ENCODE results near the gene PVALB.

The PVALB gene

GRCh38 chr22:36781656-36782627 lies 34.9 kb downstream of the PVALB start:
- Histone ChIP-seq H3K36me3 (ENCODE audit: insufficient read depth, low read length) (no peaks in the 10 kb centered on the region), H3K9me3 (ENCODE audit: low read length) (no peaks in the 10 kb centered on the region), H3K4me1 (ENCODE audit: insufficient read depth, low read length) (peaks cover 9% of the 10 kb centered on the region), H3K27ac (ENCODE audit: low read depth, low read length) (no peak overlapping the region), H3K27me3 (ENCODE audit: control insufficient read depth in 1 of 2, insufficient read depth in 2 of 2, low read length in 2 of 2) (no peaks in the 10 kb centered on the region), H3K4me3 (ENCODE audit: low read depth in 1 of 2, low read length in 2 of 2) (no peak overlapping the region), H3K9ac (ENCODE audit: low read length) (no peak overlapping the region)

GRCh38 chr22:36778020-36778419 lies 38.8 kb downstream of the PVALB start:
- no peak overlapping the region for H3K9ac ChIP-seq (ENCODE audit: low read length)
- H3K27me3 ChIP-seq (ENCODE audit: control insufficient read depth in 1 of 2, insufficient read depth in 2 of 2, low read length in 2 of 2), result no peaks in the 10 kb centered on the region
- H3K9me3 ChIP-seq (ENCODE audit: low read length), result no peaks in the 10 kb centered on the region
- H3K27ac ChIP-seq (ENCODE audit: low read depth, low read length), result no peak overlapping the region
- peaks cover 23% of the 10 kb centered on the region for H3K4me1 ChIP-seq (ENCODE audit: insufficient read depth, low read length)
- H3K36me3 ChIP-seq (ENCODE audit: insufficient read depth, low read length), result no peaks in the 10 kb centered on the region
- H3K4me3 ChIP-seq (ENCODE audit: low read depth in 1 of 2, low read length in 2 of 2), result no peak overlapping the region

DNA sequence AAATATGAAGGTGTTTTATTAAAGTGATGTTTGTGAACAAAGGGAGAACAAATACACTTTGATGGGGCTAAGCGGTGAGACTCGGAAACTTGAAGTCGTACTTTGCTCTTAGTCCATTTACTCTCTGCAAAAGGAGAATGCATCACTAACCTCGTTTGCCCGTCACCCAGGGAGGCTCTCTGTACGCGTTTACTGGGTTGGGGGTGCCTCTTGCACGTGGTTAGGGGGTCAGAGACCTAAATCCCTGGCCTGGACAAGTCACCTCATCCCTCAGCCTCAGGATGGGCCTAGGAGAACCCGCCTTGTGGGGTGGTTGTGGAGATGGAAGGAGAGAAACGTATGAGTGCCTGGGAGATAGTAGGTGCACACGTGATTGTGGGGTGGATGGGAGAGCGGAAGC lies 40.1 kb downstream of the PVALB start:
- peak overlapping the region; percentile 53 for H3K27ac ChIP-seq (ENCODE audit: low read depth, low read length)
- no peak overlapping the region for H3K9ac ChIP-seq (ENCODE audit: low read length)
- peak overlapping the region in 1 of 2 donors; percentile 28 for H3K4me3 ChIP-seq (ENCODE audit: low read depth in 1 of 2, low read length in 2 of 2)

GRCh38 chr22:36775964-36776669 lies 40.7 kb downstream of the PVALB start, which contains the start of gene IFT27:
TSS of gene IFT27 (minus strand) at chr22:36776119. CDS start at chr22:36775707, 412 bp downstream.
- no peaks in the 10 kb centered on the region for H3K9me3 ChIP-seq (ENCODE audit: low read length)
- no peaks in the 10 kb centered on the region for H3K36me3 ChIP-seq (ENCODE audit: insufficient read depth, low read length)
- H3K4me3 ChIP-seq (ENCODE audit: low read depth in 1 of 2, low read length in 2 of 2), result peak within 1 kb of the TSS; percentile 66 to 69
- no peaks in the 10 kb centered on the region for H3K27me3 ChIP-seq (ENCODE audit: control insufficient read depth in 1 of 2, insufficient read depth in 2 of 2, low read length in 2 of 2)
- H3K4me1 ChIP-seq (ENCODE audit: insufficient read depth, low read length), result peaks cover 14% of the 10 kb centered on the region
- H3K27ac ChIP-seq (ENCODE audit: low read depth, low read length), result peak within 1 kb of the TSS; percentile 63
- H3K9ac ChIP-seq (ENCODE audit: low read length), result peak within 1 kb of the TSS; percentile 48

More for the DNA sequence above, 40.1 kb downstream of the PVALB start:
- Histone ChIP-seq H3K4me1 (ENCODE audit: insufficient read depth, low read length) (peaks cover 16% of the 10 kb centered on the region), H3K9me3 (ENCODE audit: low read length) (no peaks in the 10 kb centered on the region), H3K36me3 (ENCODE audit: insufficient read depth, low read length) (no peaks in the 10 kb centered on the region), H3K27me3 (ENCODE audit: control insufficient read depth in 1 of 2, insufficient read depth in 2 of 2, low read length in 2 of 2) (no peaks in the 10 kb centered on the region)

GRCh38 chr22:36775586-36775963 lies 41.3 kb downstream of the PVALB start:
- Histone ChIP-seq H3K9ac (ENCODE audit: low read length) (peak overlapping the region; percentile 48), H3K4me3 (ENCODE audit: low read depth in 1 of 2, low read length in 2 of 2) (peak overlapping the region; percentile 66 to 69), H3K36me3 (ENCODE audit: insufficient read depth, low read length) (no peaks in the 10 kb centered on the region), H3K27me3 (ENCODE audit: control insufficient read depth in 1 of 2, insufficient read depth in 2 of 2, low read length in 2 of 2) (no peaks in the 10 kb centered on the region), H3K27ac (ENCODE audit: low read depth, low read length) (peak overlapping the region; percentile 63), H3K4me1 (ENCODE audit: insufficient read depth, low read length) (peaks cover 14% of the 10 kb centered on the region), H3K9me3 (ENCODE audit: low read length) (no peaks in the 10 kb centered on the region)

DNA sequence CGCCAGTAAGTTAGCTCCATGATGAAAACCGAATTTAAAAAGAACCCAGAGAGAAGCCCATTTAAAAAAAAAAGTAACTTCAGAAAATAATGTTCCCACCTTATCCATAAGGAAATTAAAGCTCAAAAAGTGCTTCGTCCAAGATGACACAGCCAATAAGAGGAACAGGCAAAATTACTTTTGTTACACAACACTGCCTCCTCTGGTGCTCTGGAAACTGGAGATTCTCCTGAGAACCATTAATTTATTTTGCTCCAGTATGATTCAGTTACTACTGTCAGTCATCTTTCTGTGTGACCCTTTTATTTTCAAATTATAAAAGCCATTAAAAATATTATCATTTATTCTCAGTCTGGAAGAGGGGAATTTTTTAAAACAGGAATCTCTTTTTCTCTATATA lies 42.9 kb downstream of the PVALB start:
- no peaks in the 10 kb centered on the region for H3K36me3 ChIP-seq (ENCODE audit: insufficient read depth, low read length)
- H3K4me3 ChIP-seq (ENCODE audit: low read depth in 1 of 2, low read length in 2 of 2), result no peak overlapping the region
- H3K4me1 ChIP-seq (ENCODE audit: insufficient read depth, low read length), result peaks cover 14% of the 10 kb centered on the region
- no peaks in the 10 kb centered on the region for H3K27me3 ChIP-seq (ENCODE audit: control insufficient read depth in 1 of 2, insufficient read depth in 2 of 2, low read length in 2 of 2)
- no peak overlapping the region for H3K27ac ChIP-seq (ENCODE audit: low read depth, low read length)
- H3K9ac ChIP-seq (ENCODE audit: low read length), result no peak overlapping the region
- H3K9me3 ChIP-seq (ENCODE audit: low read length), result no peaks in the 10 kb centered on the region

- Histone ChIP-seq H3K27me3 (ENCODE audit: control insufficient read depth in 1 of 2, insufficient read depth in 2 of 2, low read length in 2 of 2) (no peaks in the 10 kb centered on the region), H3K9ac (ENCODE audit: low read length) (no peak overlapping the region), H3K9me3 (ENCODE audit: low read length) (no peaks in the 10 kb centered on the region), H3K4me3 (ENCODE audit: low read depth in 1 of 2, low read length in 2 of 2) (no peak overlapping the region), H3K36me3 (ENCODE audit: insufficient read depth, low read length) (peaks cover 3% of the 10 kb centered on the region), H3K27ac (ENCODE audit: low read depth, low read length) (no peak overlapping the region), H3K4me1 (ENCODE audit: insufficient read depth, low read length) (peaks cover 14% of the 10 kb centered on the region)
Measured at GRCh38 chr22:36772451-36772850, 44.4 kb downstream of the PVALB start.

GRCh38 chr22:36771356-36772063 lies 45.3 kb downstream of the PVALB start:
- H3K36me3 ChIP-seq (ENCODE audit: insufficient read depth, low read length), result peaks cover 8% of the 10 kb centered on the region
- H3K27ac ChIP-seq (ENCODE audit: low read depth, low read length), result no peak overlapping the region
- no peak overlapping the region for H3K9ac ChIP-seq (ENCODE audit: low read length)
- no peak overlapping the region for H3K4me3 ChIP-seq (ENCODE audit: low read depth in 1 of 2, low read length in 2 of 2)
- no peaks in the 10 kb centered on the region for H3K9me3 ChIP-seq (ENCODE audit: low read length)
- H3K27me3 ChIP-seq (ENCODE audit: control insufficient read depth in 1 of 2, insufficient read depth in 2 of 2, low read length in 2 of 2), result no peaks in the 10 kb centered on the region
- peaks cover 9% of the 10 kb centered on the region for H3K4me1 ChIP-seq (ENCODE audit: insufficient read depth, low read length)

GRCh38 chr22:36770513-36771231 lies 46.2 kb downstream of the PVALB start:
- Histone ChIP-seq H3K4me1 (ENCODE audit: insufficient read depth, low read length) (peaks cover 8% of the 10 kb centered on the region), H3K36me3 (ENCODE audit: insufficient read depth, low read length) (peaks cover 8% of the 10 kb centered on the region), H3K4me3 (ENCODE audit: low read depth in 1 of 2, low read length in 2 of 2) (no peak overlapping the region), H3K27ac (ENCODE audit: low read depth, low read length) (no peak overlapping the region), H3K27me3 (ENCODE audit: control insufficient read depth in 1 of 2, insufficient read depth in 2 of 2, low read length in 2 of 2) (no peaks in the 10 kb centered on the region), H3K9me3 (ENCODE audit: low read length) (no peaks in the 10 kb centered on the region), H3K9ac (ENCODE audit: low read length) (no peak overlapping the region)

DNA sequence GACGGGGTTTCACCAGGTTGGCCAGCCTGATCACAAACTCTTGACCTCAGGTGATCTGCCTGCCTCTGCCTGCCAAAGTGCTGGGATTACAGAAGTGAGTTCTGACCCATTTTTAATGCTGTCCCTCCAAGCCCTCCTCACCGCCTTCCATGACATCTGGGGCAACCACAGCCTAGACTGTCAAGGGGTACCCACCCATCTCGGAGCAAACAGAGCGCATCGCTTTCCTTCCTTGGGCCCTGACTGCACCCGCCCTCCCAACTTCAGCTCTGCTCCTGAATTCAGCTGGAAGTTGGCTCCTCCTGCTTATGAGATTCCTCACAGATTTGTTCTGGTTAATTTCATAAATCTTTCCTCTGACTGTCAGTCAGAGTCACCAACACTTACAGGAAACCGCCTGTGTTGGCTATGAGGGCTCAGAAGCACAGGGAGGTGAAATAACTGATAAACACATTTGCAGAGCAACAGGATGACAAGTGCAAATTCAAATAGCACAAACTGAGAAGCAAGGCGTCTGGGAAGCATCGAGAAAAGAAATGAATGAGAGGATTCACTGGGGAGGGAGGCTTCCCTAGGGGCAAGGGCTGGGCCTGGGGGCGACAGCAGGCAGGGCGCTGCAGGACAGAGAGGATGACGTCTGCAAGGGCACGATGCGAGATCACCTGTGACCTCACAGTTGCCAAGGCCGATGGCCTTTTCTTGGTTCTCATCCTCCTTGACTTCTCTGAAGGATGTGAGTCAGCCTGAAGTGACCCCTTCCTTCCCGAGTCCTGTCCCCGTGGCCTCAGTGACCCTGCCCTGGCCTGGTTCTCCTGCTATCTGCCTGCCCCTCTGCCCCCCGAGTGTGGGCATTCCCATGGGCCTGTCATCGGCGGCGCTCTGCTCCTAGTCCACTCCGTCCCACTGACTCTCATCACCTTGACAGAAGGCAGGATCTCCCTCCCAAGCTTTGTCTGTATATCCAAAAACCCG lies 47.0 kb downstream of the PVALB start:
- peaks cover under 1% of the 10 kb centered on the region for H3K4me1 ChIP-seq (ENCODE audit: insufficient read depth, low read length)
- no peaks in the 10 kb centered on the region for H3K9me3 ChIP-seq (ENCODE audit: low read length)
- no peaks in the 10 kb centered on the region for H3K27me3 ChIP-seq (ENCODE audit: control insufficient read depth in 1 of 2, insufficient read depth in 2 of 2, low read length in 2 of 2)

More for the DNA sequence above, 47.0 kb downstream of the PVALB start:
- no peak overlapping the region for H3K9ac ChIP-seq (ENCODE audit: low read length)
- H3K27ac ChIP-seq (ENCODE audit: low read depth, low read length), result no peak overlapping the region
- H3K36me3 ChIP-seq (ENCODE audit: insufficient read depth, low read length), result peaks cover 8% of the 10 kb centered on the region
- H3K4me3 ChIP-seq (ENCODE audit: low read depth in 1 of 2, low read length in 2 of 2), result no peak overlapping the region
